ENCODE measurements around the gene ABHD6.

- TF ChIP-seq CTCF (IDR thresholded peaks at IDR 0.05): peak in 1 of 3 donors; percentile 71
- no peak for TF ChIP-seq POLR2A (IDR thresholded peaks at IDR 0.05)
Measured at GRCh38 chr3:58217209-58217811, 20.3 kb upstream of the ABHD6 start.
